ENCODE measurements around the gene DNAH17. TPM values are rescaled to one million over a fixed set of nuclear protein-coding genes. Genes with fewer than 3 reads are reported as not detected.

DNAH17 gene
- total RNA-seq, 3 donors from 2014 or later: 0.05 to 0.08 (median 0.05) TPM

- Mint-ChIP-seq H3K9me3 (no peaks in the 10 kb centered on the region), H3K27me3 (ENCODE audit: low read depth) (no peaks in the 10 kb centered on the region), H3K36me3 (ENCODE audit: insufficient read depth) (peaks cover 27% of the 10 kb centered on the region), H3K4me3 (peak overlapping the region; percentile 72), H3K4me1 (ENCODE audit: low read depth) (peaks cover 90% of the 10 kb centered on the region)
- ATAC-seq (peak; percentile 61 to 64), DNase-seq (peak; percentile 42)
Measured at GRCh38 chr17:78383725-78384471, 193.3 kb downstream of the DNAH17 start.

GRCh38 chr17:78381601-78382232, 195.5 kb downstream of the DNAH17 start:
- Mint-ChIP-seq H3K4me1 (ENCODE audit: low read depth) (peaks cover 74% of the 10 kb centered on the region), H3K27me3 (ENCODE audit: low read depth) (no peaks in the 10 kb centered on the region), H3K9me3 (no peaks in the 10 kb centered on the region), H3K4me3 (peak overlapping the region; percentile 98), H3K36me3 (ENCODE audit: insufficient read depth) (peaks cover 25% of the 10 kb centered on the region)
- peak; percentile 41 to 47 for ATAC-seq
- peak; percentile 49 for DNase-seq

- Mint-ChIP-seq H3K36me3 (ENCODE audit: insufficient read depth) (peaks cover 22% of the 10 kb centered on the region), H3K27me3 (ENCODE audit: low read depth) (no peaks in the 10 kb centered on the region), H3K4me1 (ENCODE audit: low read depth) (peaks cover 60% of the 10 kb centered on the region), H3K9me3 (no peaks in the 10 kb centered on the region), H3K4me3 (peak overlapping the region; percentile 98)
- ATAC-seq: no peak
- DNase-seq: no peak
Measured at GRCh38 chr17:78380370-78380769, 196.8 kb downstream of the DNAH17 start.

- Mint-ChIP-seq H3K27me3 (ENCODE audit: low read depth) (no peaks in the 10 kb centered on the region), H3K4me3 (peak overlapping the region; percentile 98), H3K4me1 (ENCODE audit: low read depth) (peaks cover 48% of the 10 kb centered on the region), H3K36me3 (ENCODE audit: insufficient read depth) (peaks cover 22% of the 10 kb centered on the region), H3K9me3 (no peaks in the 10 kb centered on the region)
- ATAC-seq (no peak), DNase-seq (no peak)
Measured at GRCh38 chr17:78379131-78379491, 198.1 kb downstream of the DNAH17 start.

- Mint-ChIP-seq H3K4me3 (peak within 1 kb of the TSS; percentile 98), H3K36me3 (ENCODE audit: insufficient read depth) (peaks cover 16% of the 10 kb centered on the region), H3K27me3 (ENCODE audit: low read depth) (no peaks in the 10 kb centered on the region), H3K4me1 (ENCODE audit: low read depth) (peaks cover 42% of the 10 kb centered on the region), H3K9me3 (no peaks in the 10 kb centered on the region)
- peak; percentile 74 for DNase-seq
- peak; percentile 39 for ATAC-seq
Measured at GRCh38 chr17:78378225-78379130, 198.7 kb downstream of the DNAH17 start, which contains the start of gene PGS1. PGS1 (plus strand) TSS chr17:78378649; CDS start chr17:78378666, 17 bp downstream.

- Mint-ChIP-seq H3K4me3 (peak overlapping the region; percentile 98), H3K27me3 (ENCODE audit: low read depth) (no peaks in the 10 kb centered on the region), H3K9me3 (no peaks in the 10 kb centered on the region), H3K36me3 (ENCODE audit: insufficient read depth) (peaks cover 14% of the 10 kb centered on the region), H3K4me1 (ENCODE audit: low read depth) (peaks cover 36% of the 10 kb centered on the region)
- no peak for DNase-seq
- ATAC-seq: no peak
Measured at GRCh38 chr17:78377858-78378224, 199.4 kb downstream of the DNAH17 start.

GRCh38 chr17:78376161-78376560, 201.0 kb downstream of the DNAH17 start:
- ATAC-seq: no peak
- Mint-ChIP-seq H3K27me3 (ENCODE audit: low read depth) (peaks cover 2% of the 10 kb centered on the region), H3K4me3 (no peak overlapping the region), H3K9me3 (no peaks in the 10 kb centered on the region), H3K4me1 (ENCODE audit: low read depth) (peaks cover 22% of the 10 kb centered on the region), H3K36me3 (ENCODE audit: insufficient read depth) (peaks cover 9% of the 10 kb centered on the region)
- DNase-seq: no peak

- Mint-ChIP-seq H3K4me3 (no peak overlapping the region), H3K27me3 (ENCODE audit: low read depth) (peaks cover 2% of the 10 kb centered on the region), H3K9me3 (no peaks in the 10 kb centered on the region), H3K36me3 (ENCODE audit: insufficient read depth) (peaks cover 9% of the 10 kb centered on the region), H3K4me1 (ENCODE audit: low read depth) (peaks cover 16% of the 10 kb centered on the region)
- DNase-seq (no peak), ATAC-seq (no peak)
Measured at GRCh38 chr17:78375401-78376151, 201.6 kb downstream of the DNAH17 start.

- peaks cover 4% of the 10 kb centered on the region for H3K36me3 Mint-ChIP-seq (ENCODE audit: insufficient read depth)
- peaks cover 2% of the 10 kb centered on the region for H3K27me3 Mint-ChIP-seq (ENCODE audit: low read depth)
- H3K9me3 Mint-ChIP-seq: no peaks in the 10 kb centered on the region
- DNase-seq: no peak
- peaks cover 9% of the 10 kb centered on the region for H3K4me1 Mint-ChIP-seq (ENCODE audit: low read depth)
- no peak overlapping the region for H3K4me3 Mint-ChIP-seq
- ATAC-seq: no peak
Measured at GRCh38 chr17:78374631-78375274, 202.4 kb downstream of the DNAH17 start.

- Mint-ChIP-seq H3K9me3 (no peaks in the 10 kb centered on the region), H3K4me3 (no peak overlapping the region), H3K27me3 (ENCODE audit: low read depth) (peaks cover 2% of the 10 kb centered on the region), H3K4me1 (ENCODE audit: low read depth) (peaks cover 7% of the 10 kb centered on the region), H3K36me3 (ENCODE audit: insufficient read depth) (peaks cover 3% of the 10 kb centered on the region)
- DNase-seq (no peak), ATAC-seq (no peak)
Measured at GRCh38 chr17:78374189-78374588, 203.0 kb downstream of the DNAH17 start.

Other genes with a start within 250 kb of the DNAH17 start
- 100 to 1,000 TPM; 118 to 143 (median 136) TPM for gene SOCS3, start 217.3 kb downstream of the DNAH17 start, total RNA-seq
- 10 to 100 TPM; 47.4 to 51.7 (median 47.5) TPM for gene PGS1, start 198.7 kb downstream of the DNAH17 start, total RNA-seq
- gene CYTH1, start 204.9 kb upstream of the DNAH17 start, total RNA-seq: 10 to 100 TPM; 55.9 to 99.3 (median 82.8) TPM

Data from activated T-cell treated with anti-CD3 and anti-CD28 coated beads, Interleukin-2, amount 50 U/mL, for 4 hours (primary cell).